Cardiac muscle cell (in vitro differentiated cells and primary cell): Measurements from ENCODE around the gene LENG1. TPM values are rescaled to one million over a fixed set of nuclear protein-coding genes. Genes with fewer than 3 reads are reported as not detected.

Source experiments
- DNase-seq, 2 donors: peaks; one replicate each; pipeline versions ENCODE4 v3.0.0 to v3.0.0-alpha.2; 2010 to 2017; ENCODE audit warnings: low read depth in 1 of 2, low spot score in 1 of 2
- H3K27ac ChIP-seq: fragments of 200-600 bp; sonication (generic); 2 replicates; pipeline ENCODE4 v1.5.1; 2016
- H3K27me3 ChIP-seq: fragments of 200-600 bp; sonication (generic); 2 replicates; pipeline ENCODE4 v1.6.0; 2016; ENCODE audit warnings: control low read depth
- H3K36me3 ChIP-seq: fragments of 200-600 bp; sonication (generic); 2 replicates; pipeline ENCODE4 v1.5.1; 2016; ENCODE audit warnings: control low read depth
- H3K4me1 ChIP-seq: fragments of 200-600 bp; sonication (generic); 2 replicates; pipeline ENCODE4 v1.8.1; 2017; ENCODE audit warnings: low read depth, mild to moderate bottlenecking, mixed run types
- H3K4me3 ChIP-seq: fragments of 200-600 bp; sonication (generic); 2 replicates; pipeline ENCODE4 v1.5.1; 2016; ENCODE audit warnings: mild to moderate bottlenecking
- H3K9me3 ChIP-seq: fragments of 200-600 bp; sonication (generic); 2 replicates; pipeline ENCODE4 v1.5.1; 2017; ENCODE audit warnings: low read depth, mild to moderate bottlenecking, control low read depth
- CTCF ChIP-seq: IDR thresholded peaks from 2 replicates; pipeline ENCODE4 v1.5.1; 2012; ENCODE audit warnings: low read depth, mild to moderate bottlenecking, low read length
- polyA plus RNA-seq: library from polyadenylated mRNA; unstranded; fragments of >200 nt; fragmentation: Nextera tagmentation; extraction: Ambion mirVana; gene quantifications from 2 replicates; pipeline ENCODE4 v1.2.1, GENCODE V29; 2016
- total RNA-seq: library from RNA; depleted of rRNA; stranded (reverse); fragments of >200 nt; gene quantifications from 2 replicates; pipeline ENCODE4 v1.2.3, GENCODE V29; 2016

Gene LENG1
- total and polyA plus RNA-seq, 2 experiments from 2014 or later, result 10.6 to 10.8 TPM

GRCh38 chr19:54158812-54159351 is 639 bp downstream of the LENG1 start:
- Histone ChIP-seq H3K4me1 (peaks cover 10% of the 10 kb centered on the region), H3K36me3 (peaks cover 19% of the 10 kb centered on the region), H3K27me3 (no peaks in the 10 kb centered on the region), H3K4me3 (peak overlapping the region; percentile 59), H3K27ac (peak overlapping the region; percentile 85), H3K9me3 (no peaks in the 10 kb centered on the region)
- no peak for TF ChIP-seq CTCF
- peak; percentile 8 to 33 for DNase-seq

GRCh38 chr19:54156953-54157352 is 2.6 kb downstream of the LENG1 start:
- Histone ChIP-seq H3K4me1 (peaks cover 10% of the 10 kb centered on the region), H3K9me3 (no peaks in the 10 kb centered on the region), H3K27me3 (no peaks in the 10 kb centered on the region), H3K27ac (no peak overlapping the region), H3K4me3 (no peak overlapping the region), H3K36me3 (peaks cover 38% of the 10 kb centered on the region)
- TF ChIP-seq CTCF, result no peak
- DNase-seq, result no peak

GRCh38 chr19:54156490-54156889 is 3.0 kb downstream of the LENG1 start:
- DNase-seq, result no peak
- H3K4me1 ChIP-seq, result peaks cover 10% of the 10 kb centered on the region
- peaks cover 43% of the 10 kb centered on the region for H3K36me3 ChIP-seq
- no peaks in the 10 kb centered on the region for H3K9me3 ChIP-seq
- no peaks in the 10 kb centered on the region for H3K27me3 ChIP-seq
- TF ChIP-seq CTCF, result no peak
- H3K4me3 ChIP-seq, result no peak overlapping the region
- H3K27ac ChIP-seq, result no peak overlapping the region

- Histone ChIP-seq H3K36me3 (peaks cover 48% of the 10 kb centered on the region), H3K27ac (no peak overlapping the region), H3K9me3 (no peaks in the 10 kb centered on the region), H3K4me3 (no peak overlapping the region), H3K27me3 (no peaks in the 10 kb centered on the region), H3K4me1 (peaks cover 8% of the 10 kb centered on the region)
- TF ChIP-seq CTCF, result no peak
- DNase-seq, result no peak
Observed at GRCh38 chr19:54155694-54156093, 3.8 kb downstream of the LENG1 start.

GRCh38 chr19:54154603-54155345 is 4.7 kb downstream of the LENG1 start:
- Histone ChIP-seq H3K9me3 (no peaks in the 10 kb centered on the region), H3K36me3 (peaks cover 48% of the 10 kb centered on the region), H3K4me1 (peaks cover 5% of the 10 kb centered on the region), H3K4me3 (no peak overlapping the region), H3K27ac (peak overlapping the region; percentile 49), H3K27me3 (no peaks in the 10 kb centered on the region)
- no peak for TF ChIP-seq CTCF
- DNase-seq, result no peak
